OCI-LY3 (cell line): ENCODE measurements around the gene EGLN2.

Experiments used
- H2AFZ ChIP-seq: fragments of 200-600, 300-600 bp; shearing (Covaris generic); 2 replicates; pipeline ENCODE4 v1.6.0; 2014; ENCODE audit warnings: antibody characterized with exemption, low read depth, low read length
- H3K27ac ChIP-seq: fragments of 200-600, 300-600 bp; sonication (generic); 2 replicates; pipeline ENCODE4 v1.5.1; 2014; ENCODE audit warnings: mild to moderate bottlenecking, low read length, moderate library complexity, mixed read lengths
- H3K27me3 ChIP-seq: fragments of 200-600, 300-600 bp; sonication (generic); 2 replicates; pipeline ENCODE4 v1.6.1; 2014; ENCODE audit warnings: low read depth, low read length, mixed read lengths
- H3K36me3 ChIP-seq: fragments of 200-600, 300-600 bp; sonication (generic); replicated peaks from 2 replicates; pipeline ENCODE3; 2014; ENCODE audit warnings: low read depth, low read length, mixed read lengths
- H3K4me1 ChIP-seq: fragments of 300-600, 200-600 bp; sonication (generic); 2 replicates; pipeline ENCODE4 v1.6.1; 2014; ENCODE audit warnings: low read length, mixed read lengths
- H3K4me2 ChIP-seq: fragments of 200-600, 300-600 bp; sonication (generic); 2 replicates; pipeline ENCODE4 v1.6.1; 2014; ENCODE audit warnings: low read length, mixed read lengths
- H3K4me3 ChIP-seq: fragments of 300-600, 200-600 bp; sonication (generic); 2 replicates; pipeline ENCODE4 v1.5.1; 2014; ENCODE audit warnings: antibody characterized with exemption, mild to moderate bottlenecking, low read length, moderate library complexity
- H3K79me2 ChIP-seq: fragments of 300-600, 200-600 bp; shearing (Covaris generic); 2 replicates; pipeline ENCODE4 v1.6.1; 2014; ENCODE audit warnings: mild to moderate bottlenecking, low read length, mixed read lengths
- H3K9ac ChIP-seq: fragments of 300-600, 200-600 bp; shearing (Covaris generic); 2 replicates; pipeline ENCODE4 v1.6.0; 2014; ENCODE audit warnings: mild to moderate bottlenecking, low read length, moderate library complexity
- H3K9me3 ChIP-seq: fragments of 200-600, 300-600 bp; shearing (Covaris generic); 2 replicates; pipeline ENCODE4 v1.6.1; 2014; ENCODE audit warnings: low read length, mixed read lengths; ENCODE audit not compliant: insufficient read depth
- H4K20me1 ChIP-seq: fragments of 200-600, 300-600 bp; sonication (generic); 2 replicates; pipeline ENCODE4 v1.6.1; 2016; ENCODE audit warnings: low read length, mixed read lengths; ENCODE audit not compliant: insufficient read depth
- EZH2phosphoT487 ChIP-seq: fragments of 200-600 bp; shearing (Covaris generic); IDR thresholded peaks from 2 replicates; pipeline ENCODE4 v1.6.1; 2018; ENCODE audit warnings: antibody characterized with exemption, mixed run types, low read depth
- TF ChIP-seq, protein P1 (sequence below): fragments of 200-600, 300-600 bp; sonication (generic); IDR thresholded peaks from 2 replicates; pipeline ENCODE4 v1.5.1; 2014; ENCODE audit warnings: antibody characterized with exemption, low read length, low read depth

The EGLN2 gene

DNA sequence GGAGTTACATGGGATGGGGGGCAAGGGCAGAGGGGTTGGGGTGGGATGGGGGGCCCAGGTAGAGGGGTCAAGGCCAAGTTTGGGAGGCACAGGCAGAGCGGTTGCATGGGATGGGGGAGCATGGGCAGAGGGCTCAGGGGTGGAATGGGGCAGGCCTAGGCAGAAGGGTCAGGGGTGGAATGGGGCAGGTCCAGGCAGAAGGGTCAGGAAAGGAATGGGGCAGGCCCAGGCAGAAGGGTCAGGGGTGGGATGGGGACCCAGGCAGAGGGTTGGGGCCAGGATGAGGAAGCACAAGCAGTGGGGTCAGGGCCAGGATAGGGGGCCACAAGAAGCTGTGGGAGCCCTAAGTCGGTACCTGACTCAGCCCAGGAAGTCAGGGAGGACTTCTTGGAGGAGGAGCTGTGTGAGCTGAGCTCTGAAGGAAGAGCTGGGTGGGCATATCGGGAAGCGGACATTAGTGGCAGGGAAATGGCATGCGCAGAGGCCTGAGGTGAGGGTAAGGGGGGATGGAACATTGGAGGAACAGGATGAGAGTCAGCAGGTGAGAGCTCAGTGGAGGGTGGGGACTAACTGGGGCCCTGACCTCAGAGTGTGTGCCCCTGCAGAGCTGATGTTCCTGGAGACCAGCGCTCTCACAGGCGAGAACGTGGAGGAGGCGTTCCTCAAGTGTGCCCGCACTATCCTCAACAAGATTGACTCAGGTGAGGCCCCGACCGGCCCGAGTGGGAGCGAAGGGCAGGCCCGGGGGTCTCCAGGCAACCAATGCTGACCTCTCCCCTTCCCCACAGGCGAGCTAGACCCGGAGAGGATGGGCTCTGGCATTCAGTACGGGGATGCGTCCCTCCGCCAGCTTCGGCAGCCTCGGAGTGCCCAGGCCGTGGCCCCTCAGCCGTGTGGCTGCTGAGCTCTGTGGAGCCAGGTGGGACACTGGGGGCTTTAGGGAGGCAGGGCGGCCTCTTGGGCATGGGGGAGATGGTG, 12.6 kb upstream of the EGLN2 start:
- Histone ChIP-seq H2AFZ (no peak overlapping the region), H3K27ac (no peak overlapping the region), H3K9ac (no peak overlapping the region), H3K79me2 (no peaks in the 10 kb centered on the region), H3K36me3 (peaks cover 3% of the 10 kb centered on the region), H3K4me1 (peaks cover under 1% of the 10 kb centered on the region; the same call in 1 of the 2 replicates), H3K4me3 (no peak overlapping the region), H4K20me1 (no peaks in the 10 kb centered on the region), H3K9me3 (no peaks in the 10 kb centered on the region), H3K27me3 (no peaks in the 10 kb centered on the region), H3K4me2 (no peak overlapping the region)
- TF ChIP-seq, protein P1, sequence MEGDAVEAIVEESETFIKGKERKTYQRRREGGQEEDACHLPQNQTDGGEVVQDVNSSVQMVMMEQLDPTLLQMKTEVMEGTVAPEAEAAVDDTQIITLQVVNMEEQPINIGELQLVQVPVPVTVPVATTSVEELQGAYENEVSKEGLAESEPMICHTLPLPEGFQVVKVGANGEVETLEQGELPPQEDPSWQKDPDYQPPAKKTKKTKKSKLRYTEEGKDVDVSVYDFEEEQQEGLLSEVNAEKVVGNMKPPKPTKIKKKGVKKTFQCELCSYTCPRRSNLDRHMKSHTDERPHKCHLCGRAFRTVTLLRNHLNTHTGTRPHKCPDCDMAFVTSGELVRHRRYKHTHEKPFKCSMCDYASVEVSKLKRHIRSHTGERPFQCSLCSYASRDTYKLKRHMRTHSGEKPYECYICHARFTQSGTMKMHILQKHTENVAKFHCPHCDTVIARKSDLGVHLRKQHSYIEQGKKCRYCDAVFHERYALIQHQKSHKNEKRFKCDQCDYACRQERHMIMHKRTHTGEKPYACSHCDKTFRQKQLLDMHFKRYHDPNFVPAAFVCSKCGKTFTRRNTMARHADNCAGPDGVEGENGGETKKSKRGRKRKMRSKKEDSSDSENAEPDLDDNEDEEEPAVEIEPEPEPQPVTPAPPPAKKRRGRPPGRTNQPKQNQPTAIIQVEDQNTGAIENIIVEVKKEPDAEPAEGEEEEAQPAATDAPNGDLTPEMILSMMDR = no peak
- TF ChIP-seq EZH2phosphoT487 = no peak

DNA sequence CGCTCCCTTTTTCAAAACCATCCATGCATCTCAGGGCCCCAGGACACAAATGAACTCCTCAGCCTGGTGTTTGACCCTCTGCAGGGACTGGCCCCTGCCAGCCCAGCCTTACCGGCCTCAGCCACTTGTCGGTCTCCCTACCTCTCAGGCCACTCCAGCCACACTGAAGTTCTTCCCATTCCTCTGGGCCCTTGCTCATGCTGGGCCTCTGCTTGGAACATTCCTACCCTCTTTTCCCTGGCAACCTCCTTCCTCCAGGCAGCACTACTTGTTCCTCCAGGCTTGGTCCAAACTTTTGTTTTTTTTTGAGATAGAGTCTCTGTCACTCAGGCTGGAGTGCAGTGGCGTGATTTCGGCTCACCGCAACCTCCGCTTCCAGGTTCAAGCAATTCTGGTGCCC, 7.6 kb upstream of the EGLN2 start:
- Histone ChIP-seq H3K9me3 (no peaks in the 10 kb centered on the region), H3K27ac (no peak overlapping the region), H3K4me3 (no peak overlapping the region), H3K36me3 (no peaks in the 10 kb centered on the region), H2AFZ (no peak overlapping the region), H3K4me1 (peaks cover 7% of the 10 kb centered on the region; the same call in 1 of the 2 replicates), H3K27me3 (no peaks in the 10 kb centered on the region), H4K20me1 (no peaks in the 10 kb centered on the region), H3K4me2 (no peak overlapping the region), H3K79me2 (no peaks in the 10 kb centered on the region), H3K9ac (no peak overlapping the region)
- no peak for TF ChIP-seq EZH2phosphoT487
- TF ChIP-seq, protein P1 = no peak

DNA sequence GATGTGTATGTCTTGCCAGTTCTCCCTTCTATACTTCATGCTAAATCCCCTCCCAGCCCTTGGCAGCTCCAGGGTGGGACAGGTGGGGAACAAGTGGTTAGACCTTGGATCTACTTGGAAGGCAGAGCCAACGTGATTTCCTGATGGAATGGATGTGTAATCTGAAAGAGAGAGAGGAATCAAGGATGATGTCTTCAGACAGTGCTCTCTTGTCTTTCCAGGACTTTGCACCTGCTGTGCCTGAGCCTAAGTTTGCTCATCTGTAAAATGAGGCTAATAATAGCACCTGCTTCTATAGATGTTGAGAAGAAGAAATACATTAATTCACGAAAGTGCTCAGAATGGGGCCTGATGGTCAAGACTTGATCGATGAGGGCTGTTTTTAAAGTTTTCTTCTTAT, 7.0 kb upstream of the EGLN2 start:
- Histone ChIP-seq H3K4me3 (no peak overlapping the region), H3K4me1 (peaks cover 11% of the 10 kb centered on the region; the same call in 1 of the 2 replicates), H3K79me2 (no peaks in the 10 kb centered on the region), H4K20me1 (no peaks in the 10 kb centered on the region), H3K9ac (no peak overlapping the region), H3K9me3 (no peaks in the 10 kb centered on the region), H3K27ac (no peak overlapping the region), H3K4me2 (no peak overlapping the region), H3K27me3 (no peaks in the 10 kb centered on the region), H2AFZ (no peak overlapping the region), H3K36me3 (no peaks in the 10 kb centered on the region)
- TF ChIP-seq EZH2phosphoT487 = no peak
- TF ChIP-seq, protein P1 = no peak

DNA sequence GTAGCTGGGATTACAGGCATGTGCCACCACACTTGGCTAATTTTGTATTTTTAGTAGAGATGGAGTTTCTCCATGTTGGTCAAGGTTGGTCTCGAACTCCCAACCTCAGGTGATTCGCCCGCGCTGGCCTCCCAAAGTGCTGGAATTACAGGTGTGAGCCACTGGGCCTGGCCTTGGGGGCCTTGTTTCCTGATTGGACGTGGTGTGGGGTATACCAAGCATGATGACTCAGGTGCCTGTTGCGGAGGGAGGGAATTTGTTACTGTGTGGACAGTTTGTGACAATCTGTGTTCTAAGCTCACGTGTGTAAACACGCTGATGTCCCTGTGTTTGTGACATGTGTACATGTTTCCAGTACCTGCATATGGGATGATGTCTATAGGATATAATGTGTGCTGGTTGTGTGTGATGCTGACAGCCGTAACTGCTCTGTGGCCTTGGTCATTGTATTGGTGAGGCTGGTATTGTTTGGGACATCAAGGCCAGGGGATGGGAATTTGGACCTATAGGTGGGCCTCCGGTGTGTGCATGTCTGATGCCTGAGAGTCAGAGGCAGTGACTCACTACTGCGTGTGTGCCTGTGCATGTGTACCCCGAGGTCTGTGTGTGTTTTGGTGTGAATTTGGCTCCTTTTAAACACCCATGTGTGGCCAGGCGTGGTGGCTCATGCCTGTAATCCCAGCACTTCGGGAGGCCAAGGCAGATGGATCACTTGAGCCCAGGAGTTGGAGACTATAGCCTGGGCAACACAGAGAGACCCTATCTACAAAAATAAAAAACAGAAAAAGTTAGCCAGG, 1.6 kb upstream of the EGLN2 start:
- TF ChIP-seq, protein P1 = no peak
- TF ChIP-seq EZH2phosphoT487 = no peak
- Histone ChIP-seq H3K79me2 (peaks cover 34% of the 10 kb centered on the region), H3K27ac (peak overlapping the region; percentile 90), H3K4me1 (peaks cover 40% of the 10 kb centered on the region), H4K20me1 (peaks cover 25% of the 10 kb centered on the region), H2AFZ (no peak overlapping the region), H3K27me3 (no peaks in the 10 kb centered on the region), H3K9ac (peak overlapping the region; percentile 86; the same call in 1 of the 2 replicates), H3K4me2 (peak overlapping the region; percentile 85), H3K4me3 (peak overlapping the region; percentile 79), H3K9me3 (no peaks in the 10 kb centered on the region), H3K36me3 (peaks cover 20% of the 10 kb centered on the region)
